Stimulated activated CD4-positive, alpha-beta T cell treated with anti-CD3 and anti-CD28 coated beads, Interleukin-12 subunit alpha, Interleukin-12 subunit beta, amount 100 ng/mL, for 4 hours (primary cell): ENCODE results near the gene GABRA5.
"Not testable (repeated sequence)": the region's sequence is repeated elsewhere in the genome, so short reads cannot be mapped to it uniquely, and the experiment has no call there.

Experiments used
- DNase-seq: peaks from one replicate; pipeline ENCODE4 v3.0.0-alpha.2; 2020

GABRA5 gene

DNA sequence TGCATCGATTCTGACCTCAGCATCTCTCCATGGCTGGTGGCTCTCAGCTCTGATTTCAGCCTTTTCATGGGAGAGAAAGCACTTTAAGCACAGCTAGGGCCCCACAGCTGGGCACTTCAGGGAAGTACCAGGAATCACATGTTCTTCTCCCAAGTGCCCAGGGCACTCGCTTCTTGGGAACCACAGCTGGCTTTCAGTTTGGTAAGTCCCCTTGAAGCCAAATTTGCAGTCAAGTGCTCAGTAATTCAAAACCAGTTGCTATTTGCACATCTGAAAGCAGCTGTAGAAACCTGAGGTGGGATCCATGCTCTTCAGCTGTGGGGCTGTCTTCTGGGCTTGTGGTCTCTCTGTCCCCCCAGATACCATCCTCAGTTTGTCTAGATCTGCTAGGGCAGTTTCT is 12.8 kb downstream of the GABRA5 start:
- no peak for DNase-seq

DNA sequence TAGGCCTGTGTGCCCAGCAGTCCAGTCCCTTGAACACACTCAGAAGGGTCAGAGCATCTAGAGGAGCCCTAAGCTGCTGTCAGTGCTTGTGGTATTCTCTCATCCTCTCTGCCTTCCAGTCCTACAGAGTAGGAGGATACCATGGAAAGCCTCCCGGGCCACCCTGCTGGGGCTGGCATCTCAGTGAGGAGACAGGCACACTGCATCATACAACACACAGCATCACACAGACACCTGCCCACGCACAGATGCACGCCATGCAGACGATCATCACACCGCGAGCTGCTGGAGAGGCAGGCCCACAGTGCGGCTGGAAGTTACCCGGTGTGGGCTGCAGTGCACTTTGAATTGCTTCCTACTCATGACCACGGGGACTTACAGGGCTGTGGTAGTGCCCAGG is 15.2 kb downstream of the GABRA5 start:
- no peak for DNase-seq

DNA sequence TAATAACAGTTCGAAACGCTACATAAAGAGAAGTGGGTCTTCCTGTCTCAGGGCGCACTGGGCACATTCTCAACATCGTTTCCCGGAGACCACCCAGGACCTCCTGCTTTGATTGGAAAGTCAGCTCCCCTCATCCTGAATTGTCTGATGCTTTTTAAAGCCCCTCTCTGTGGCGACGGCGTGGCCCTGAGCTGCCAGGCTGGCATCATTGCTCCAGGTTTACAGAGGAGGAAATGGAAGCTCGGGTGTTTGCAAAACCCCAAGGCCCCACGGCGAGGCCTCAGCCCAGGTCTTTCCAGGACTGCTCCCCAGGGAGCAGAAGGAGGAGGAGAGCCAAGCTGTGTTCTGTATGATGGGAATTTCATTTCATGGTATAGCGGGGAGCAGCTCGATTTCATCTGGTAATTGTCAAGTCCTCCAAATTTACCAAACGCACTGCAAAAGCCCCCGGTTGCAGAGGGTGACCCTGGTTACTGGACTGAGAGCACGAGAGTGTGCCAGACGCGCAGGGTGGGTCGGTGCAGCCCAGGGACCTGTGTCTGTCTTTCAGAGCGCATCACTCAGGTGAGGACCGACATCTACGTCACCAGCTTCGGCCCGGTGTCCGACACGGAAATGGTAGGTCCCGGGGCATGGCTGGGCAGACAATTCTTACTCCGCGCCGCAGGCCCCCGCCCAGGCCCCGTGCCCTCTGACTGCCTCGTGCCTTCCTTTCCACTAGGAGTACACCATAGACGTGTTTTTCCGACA is 15.9 kb downstream of the GABRA5 start:
- DNase-seq, result no peak

DNA sequence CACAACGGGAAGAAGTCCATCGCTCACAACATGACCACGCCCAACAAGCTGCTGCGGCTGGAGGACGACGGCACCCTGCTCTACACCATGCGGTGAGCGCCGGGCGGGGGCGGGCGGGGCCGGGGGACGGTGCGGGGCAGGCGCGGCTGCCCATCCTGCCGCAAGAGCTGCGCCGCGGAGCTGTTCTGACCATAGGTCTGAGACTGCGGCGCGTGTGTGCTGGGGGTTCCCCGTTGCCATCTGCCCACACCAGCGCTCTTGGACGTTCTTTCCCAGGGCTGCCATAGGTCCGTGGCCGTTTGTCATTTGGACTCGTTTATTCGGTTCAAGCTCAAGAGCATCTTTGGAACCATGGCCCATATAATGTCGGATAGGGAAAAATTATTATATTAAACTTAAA is 16.6 kb downstream of the GABRA5 start:
- DNase-seq, result no peak

DNA sequence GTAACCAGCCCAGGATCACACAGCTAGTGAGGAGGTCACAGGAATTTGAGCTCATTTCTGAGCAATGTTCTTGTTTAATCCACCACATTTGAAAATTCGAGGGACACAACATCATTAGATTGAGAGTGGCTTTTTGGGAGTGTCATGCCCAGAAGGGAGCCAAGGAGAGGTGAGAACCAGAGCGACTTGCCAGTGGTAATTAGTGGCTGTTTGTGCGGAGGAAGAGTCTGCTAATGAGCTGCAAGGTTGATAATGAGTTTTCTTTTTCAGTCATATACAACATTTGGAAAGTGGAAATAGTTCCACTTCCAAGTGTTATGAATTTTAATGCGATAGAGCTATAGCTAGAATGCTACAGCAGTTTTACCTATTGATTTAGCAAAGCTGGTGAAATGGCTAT is 19.7 kb downstream of the GABRA5 start:
- no peak for DNase-seq

DNA sequence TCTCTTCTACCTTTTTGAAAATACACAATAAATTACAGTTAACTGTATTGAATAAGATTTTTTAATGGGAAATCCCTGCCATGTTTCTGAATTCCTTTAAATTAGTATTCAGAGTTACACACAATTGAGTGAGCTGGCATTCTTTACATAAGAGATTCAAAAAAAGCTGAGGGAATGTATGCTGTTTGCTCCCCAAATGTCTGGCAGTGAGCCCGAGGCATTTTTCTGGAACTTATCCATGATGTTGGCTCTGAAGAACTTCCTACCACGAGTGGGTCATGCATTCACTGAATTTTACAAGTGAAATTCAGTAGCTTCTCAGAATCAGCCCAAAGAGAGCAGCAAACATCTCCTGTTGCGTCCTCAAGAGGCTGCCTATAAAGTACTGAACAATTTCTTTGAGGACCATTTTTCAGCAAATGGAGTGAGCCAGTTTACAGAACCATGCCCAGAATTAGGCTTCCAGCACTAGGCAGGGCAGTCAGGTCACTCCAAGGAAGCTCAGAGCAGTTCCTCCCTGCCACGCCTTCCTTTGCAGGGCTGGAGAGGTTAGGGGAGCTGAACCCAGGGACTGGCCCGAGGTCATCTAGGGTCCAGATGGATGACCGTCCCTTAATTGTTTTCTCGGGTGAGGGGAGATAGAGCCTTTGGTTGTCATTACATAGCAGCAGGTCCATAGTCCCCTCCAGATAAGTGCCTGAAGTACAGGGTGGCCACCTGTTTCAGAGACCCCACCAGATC is 21.2 kb downstream of the GABRA5 start:
- no peak for DNase-seq

DNA sequence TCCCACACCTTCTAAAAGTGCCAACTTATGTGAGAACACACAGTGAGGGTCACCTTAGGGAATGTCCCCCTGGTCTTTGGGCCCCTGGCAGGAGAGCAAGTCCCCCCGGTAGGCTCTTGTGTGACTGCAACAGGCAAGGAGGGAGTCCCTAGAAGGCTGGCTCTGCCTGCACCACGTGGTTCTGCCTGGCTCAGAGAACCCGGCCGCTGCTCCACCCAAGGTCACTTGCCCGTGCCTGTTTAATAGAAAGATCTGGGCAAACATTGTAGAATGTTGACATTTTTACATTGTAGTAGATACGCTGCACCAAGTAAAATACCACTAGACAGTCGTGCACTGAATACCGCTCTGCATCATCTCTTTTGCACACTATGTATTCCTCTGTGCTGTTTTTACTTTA is 21.9 kb downstream of the GABRA5 start:
- DNase-seq, result no peak

DNA sequence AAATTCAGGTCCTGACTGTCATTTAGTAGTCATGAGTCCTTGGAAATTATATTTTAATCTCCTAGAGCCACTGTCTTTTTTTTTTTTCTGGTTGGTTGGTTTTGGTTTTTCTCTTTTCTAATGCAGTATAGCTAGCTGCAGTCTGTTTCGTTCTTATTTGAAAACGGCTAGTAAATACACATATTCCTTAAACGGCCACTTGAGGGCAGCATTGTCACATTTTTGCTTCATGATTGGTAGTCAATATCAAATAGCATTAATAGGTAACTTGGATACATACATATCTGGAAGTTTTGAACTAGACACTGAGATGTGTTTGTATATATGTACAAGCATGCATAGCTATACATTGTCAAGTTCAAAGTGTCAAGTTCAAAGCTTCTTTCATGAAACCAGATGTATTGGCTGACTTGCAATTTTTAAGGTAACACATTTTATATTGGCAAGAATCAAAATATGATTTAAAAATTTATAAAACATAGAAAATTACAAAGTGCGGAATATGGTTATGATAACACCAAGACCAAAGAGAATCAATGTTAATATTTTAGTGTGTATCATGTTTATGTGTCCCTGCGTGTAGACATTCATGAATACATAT is 22.5 kb downstream of the GABRA5 start:
- peak; percentile 44 for DNase-seq

DNA sequence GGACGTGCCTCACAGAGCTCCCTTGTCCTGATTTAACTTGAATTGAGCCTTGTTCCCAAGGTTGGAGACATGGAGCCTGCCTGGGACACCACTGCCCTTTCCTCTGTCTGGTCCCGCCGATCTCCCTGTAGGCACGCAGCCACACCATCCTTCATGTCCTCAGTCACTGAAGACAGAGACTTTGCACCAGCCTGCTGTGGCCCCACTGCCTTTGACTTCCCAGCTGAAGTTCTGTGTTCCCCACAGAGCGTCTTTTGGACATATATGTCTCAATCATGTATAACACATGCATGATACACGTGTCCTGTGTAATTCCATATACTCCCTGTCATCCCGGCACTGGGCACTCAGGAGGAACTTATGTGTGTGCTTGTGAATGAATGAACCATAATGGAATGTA is 23.6 kb downstream of the GABRA5 start:
- DNase-seq, result no peak

DNA sequence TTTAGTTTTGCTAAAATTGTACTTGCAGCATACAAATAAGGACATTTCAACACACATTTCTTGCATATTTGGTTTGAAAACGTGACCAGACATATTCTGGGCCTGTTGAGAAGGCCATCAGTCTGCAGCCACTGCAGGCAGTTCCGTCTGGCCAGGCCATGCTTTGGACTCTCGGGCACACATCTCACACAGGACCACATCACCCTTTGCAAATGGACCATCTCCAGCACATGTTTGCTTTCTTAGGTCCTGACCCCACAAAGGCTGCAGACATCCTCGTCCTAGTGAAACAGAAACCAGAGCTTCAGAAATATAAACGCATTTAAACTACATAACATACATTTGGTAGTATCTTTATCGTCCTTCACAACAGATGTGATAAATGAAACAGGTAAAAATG is 24.1 kb downstream of the GABRA5 start:
- no peak for DNase-seq

DNA sequence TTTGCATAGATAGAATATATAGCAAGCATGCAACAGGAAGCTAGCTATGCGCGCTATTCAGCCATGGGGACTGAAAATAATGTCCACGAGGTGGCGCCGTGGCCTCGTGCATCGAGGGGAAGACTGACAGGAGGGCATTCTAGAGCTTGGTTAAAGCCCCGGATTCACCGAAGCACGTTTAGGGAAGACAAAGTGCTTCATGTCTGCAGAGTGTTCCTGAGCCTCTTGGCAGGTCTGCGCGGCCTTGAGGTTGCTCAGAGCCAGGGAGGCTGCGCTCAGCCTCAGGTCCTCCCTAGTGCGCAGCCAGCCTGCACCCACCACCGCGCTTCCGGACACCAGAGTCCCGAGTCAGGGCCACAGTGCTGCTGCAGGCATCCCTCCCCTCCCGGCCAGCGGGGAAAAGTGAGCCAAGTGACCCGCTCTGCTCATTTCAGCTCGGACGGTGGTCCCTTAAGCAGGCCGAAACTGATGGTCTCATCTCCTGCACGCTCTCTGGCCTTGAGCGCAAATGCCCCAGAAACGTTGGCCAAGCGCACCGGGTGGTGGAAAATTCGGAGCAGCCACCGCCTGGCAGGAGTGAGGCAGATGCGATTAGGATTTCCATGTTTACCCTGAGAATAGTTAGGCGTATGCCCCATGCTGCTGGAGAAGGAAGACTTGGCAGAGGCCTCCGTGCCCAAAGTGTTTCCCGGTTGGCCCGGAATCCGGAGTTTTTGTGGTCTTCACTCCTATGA is 24.8 kb downstream of the GABRA5 start:
- DNase-seq, result peak; percentile 21

DNA sequence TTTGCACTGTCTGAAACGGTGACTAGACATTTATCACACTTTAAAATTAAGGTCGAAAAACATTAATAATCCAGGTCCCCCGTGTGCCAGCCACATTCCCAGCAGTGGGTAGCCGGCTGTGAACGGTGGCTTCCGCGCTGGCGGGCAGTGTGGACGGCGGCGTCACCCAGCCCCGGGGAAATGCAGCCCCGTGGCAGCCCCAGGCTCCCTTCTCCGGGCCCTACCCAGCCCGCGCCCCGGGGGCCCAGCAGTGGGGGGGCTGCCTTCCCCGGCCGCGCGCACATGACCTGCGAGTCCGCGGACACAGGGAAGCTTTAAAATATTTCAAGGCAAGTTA is 25.3 kb downstream of the GABRA5 start:
- DNase-seq, result no peak

DNA sequence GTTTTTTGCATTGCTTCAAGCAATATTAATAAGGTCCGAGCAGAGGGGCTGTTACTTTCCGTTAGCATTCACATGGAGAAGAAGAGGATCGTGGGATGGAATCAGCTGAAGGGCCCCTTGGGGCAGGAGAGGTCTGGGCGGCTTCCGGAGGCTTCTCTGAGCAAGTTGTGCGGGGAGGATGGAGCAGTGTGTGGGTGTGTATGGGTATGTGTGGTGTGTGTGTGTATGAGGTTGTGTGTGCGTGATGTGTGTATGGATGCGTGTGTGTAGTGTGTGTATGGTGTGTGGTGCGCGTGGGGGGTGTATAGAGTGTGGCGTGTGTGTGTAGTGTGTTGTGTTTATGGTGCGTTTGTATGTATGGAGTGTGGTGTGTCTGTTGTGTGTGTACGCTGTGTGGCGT is 25.8 kb downstream of the GABRA5 start:
- no peak for DNase-seq

DNA sequence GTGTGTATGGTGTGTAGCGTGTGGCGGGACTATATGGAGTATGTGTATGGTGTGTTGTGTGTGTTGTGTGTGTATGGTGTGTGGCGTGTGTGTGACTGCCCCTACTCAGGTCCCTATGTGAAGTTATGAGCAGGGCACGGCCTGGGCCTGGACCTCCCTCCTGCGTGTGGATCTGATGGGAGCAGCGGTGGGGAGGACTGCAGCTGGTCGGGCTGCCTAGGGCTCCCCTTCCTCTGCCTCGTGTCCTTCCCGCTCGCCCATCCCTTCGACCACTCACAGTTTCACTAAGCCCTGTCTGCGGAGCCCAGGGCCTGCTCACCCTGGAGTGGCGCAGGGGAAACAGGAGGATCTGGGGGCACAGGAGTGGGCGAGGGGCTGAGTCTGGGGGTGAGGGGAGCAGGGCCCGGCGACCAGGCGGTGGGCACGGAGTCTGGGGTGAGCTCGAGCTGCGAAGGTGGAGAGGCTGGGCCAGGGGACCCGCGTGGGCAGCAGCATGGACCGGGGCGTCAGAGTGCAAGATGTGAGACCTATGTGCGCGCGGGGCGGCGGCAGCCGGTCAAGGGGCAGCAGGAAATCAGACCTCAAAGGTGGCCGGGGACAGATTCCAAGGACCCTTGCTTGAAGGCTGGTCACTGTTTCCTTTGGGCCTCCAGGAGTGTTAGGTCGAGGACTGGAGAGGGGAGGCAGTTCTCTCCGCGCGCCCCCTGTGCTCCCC is 26.6 kb downstream of the GABRA5 start:
- no peak for DNase-seq

DNA sequence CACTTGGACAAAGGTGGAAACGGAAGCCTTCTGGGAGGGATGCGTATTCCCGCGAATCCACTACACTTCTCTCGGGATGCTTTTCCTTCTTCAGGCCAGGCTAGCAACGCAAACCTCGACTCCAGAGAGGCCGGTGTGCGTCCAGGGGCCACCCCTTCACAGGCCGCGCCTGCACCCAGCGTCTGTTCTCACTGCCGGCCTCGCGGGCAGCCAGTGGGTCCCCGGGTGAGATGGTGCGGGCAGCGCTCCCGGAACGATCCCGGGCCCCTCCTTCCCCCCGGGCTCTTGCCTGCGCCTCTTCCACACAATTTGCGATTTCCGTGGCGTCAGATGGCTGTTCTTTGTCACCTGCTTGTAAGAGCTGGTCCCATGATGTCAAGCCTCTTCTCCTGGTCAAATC is 27.3 kb downstream of the GABRA5 start:
- DNase-seq, result no peak

DNA sequence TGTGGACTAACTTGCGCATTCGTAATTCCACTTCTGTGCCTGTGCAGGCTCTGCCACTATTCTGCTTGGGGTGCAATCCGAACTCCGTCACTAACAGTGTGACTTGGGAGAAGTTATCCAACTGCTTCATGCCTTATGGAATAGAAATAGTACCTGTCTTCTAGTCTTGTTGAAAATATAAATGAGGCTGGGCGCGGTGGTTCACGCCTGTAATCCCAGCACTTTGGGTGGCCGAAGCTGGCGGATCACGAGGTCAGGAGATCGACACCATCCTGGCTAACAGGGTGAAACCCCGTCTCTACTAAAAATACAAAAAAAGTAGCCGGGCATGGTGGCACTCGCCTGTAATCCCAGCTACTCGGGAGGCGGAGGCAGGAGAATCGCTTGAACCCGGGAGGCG is 28.5 kb downstream of the GABRA5 start:
- DNase-seq, result not testable (repeated sequence)

DNA sequence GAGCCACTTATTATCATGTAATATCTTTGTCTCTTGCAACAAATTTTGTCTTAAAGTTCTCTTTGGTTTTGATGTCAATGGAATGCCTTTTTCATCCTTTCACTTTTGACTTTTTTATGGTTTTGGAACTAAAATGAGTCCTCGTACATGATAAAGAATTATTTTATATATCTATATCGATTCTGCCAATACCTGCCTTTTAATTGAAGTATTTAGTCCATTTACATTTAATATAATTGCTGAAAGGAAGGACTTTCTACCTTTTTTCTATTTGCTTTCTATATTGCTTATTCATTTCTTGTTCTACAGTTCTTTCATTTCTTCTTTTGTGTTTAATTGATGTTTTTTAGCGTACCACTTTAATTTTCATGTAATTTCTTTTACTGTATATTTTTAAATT is 32.8 kb downstream of the GABRA5 start:
- no peak for DNase-seq

DNA sequence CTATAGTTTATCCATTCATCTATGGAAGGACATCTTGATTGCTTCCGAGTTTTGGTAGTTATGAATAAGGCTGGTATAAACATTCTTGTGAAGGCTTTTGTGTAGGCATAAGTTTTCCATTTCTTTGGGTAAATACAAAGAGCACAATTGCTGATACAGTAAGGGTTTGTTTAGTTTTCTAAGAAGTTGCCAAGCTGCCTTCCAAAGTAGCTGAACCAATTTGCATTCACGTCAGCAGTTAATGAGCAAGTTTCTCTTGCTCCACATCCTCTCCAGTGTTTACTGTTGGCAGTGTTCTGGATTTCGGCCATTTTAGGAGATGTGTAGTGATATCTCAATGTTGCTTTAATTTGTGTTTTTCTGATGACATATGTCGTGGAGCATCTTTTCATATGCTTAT is 34.2 kb downstream of the GABRA5 start:
- no peak for DNase-seq

DNA sequence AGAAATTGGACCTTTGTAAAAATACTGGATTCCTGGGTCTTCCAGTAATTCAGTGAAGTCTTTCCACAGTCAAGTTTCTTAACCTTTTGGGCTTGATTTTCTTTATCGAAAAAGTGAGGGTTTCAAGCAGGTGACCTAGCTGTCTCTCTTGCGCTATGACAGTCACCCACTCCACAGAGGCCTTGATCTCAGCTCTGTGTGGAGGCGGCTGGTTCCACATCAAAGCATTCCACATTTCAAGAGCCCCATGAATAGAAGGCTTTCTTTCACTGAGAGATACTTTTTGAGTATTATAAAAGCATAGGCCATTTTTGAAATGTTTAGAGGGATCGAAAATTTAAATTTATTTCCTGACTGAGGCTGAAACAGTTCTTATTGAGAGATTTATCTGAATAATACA is 43.9 kb downstream of the GABRA5 start:
- DNase-seq, result no peak

DNA sequence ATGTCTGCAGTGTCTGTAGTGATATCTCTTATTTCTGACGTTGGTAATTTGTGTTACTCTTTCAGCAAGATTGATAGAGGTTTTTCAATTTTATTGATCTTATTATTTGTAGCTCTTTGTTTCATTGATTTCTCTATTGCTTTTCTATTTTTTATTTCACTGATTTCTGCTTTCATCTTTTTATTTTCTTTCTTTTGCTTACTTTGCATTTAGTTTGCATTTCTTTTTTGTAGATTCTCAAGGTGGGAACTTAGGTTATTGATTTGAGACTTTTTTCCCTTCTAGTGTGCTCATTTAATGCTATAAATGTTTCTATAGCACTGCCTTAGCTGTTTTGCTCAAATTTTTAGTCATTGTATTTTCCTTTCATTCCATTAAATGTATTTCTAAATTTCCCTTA is 54.6 kb downstream of the GABRA5 start:
- no peak for DNase-seq

DNA sequence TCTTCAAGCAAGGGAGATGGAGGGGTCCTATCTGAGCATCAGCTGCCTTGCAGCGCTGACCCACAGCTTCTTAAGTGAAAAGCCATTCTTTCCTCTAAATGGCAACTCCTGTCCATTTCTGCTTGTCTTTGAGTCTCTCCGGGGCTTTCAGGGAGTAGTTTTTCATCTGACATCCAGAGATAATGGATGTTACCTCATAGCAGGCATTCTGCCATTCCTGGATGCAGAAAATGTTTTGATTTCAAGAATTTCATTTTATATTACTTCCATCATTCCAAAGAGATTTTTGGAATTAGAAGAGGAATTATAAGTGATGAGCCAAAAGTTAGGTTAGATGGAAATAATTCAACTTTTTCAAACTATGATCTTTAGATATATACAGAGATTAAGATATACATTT is 59.2 kb downstream of the GABRA5 start:
- no peak for DNase-seq

DNA sequence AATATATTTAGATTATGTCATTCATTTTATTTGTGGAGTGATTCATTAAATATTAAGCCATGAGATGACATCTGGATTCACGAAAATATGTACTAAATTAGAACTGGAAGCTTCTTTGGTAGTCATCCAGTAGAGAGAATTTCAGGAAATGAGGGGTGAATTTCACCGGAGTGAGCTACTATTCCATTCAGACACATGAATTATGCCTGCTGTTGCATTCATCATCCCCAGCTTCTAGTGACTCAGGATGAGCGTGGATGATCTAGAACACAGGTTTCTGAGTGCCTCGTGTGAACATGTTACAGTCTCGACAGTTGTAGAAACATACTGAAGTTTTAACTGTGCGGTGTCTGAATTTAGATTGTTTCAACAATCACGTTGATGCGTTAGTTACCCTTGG is 61.2 kb downstream of the GABRA5 start:
- no peak for DNase-seq

DNA sequence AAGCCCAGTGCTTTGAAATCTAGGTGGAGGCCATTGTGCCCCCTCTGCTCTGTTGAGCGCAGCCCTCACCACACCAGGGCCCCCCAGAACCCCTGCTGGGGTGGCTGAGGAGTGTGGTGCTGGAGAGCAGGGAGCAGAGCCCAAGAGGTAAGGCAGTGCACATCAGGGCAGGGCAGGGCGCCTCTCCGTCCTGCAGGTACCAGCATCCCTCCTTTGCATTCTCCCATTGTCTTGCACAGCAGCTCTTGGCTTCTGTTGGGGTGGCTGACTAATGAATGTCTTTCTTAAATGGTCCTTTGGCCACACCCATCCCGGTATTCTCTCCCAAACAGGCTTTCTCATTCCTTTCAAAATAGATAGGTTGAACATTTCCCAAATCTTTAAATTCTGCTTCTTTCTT is 62.7 kb downstream of the GABRA5 start:
- no peak for DNase-seq
